ENCODE results near the gene C3. TPM values are rescaled to one million over a fixed set of nuclear protein-coding genes. Genes with fewer than 3 reads are reported as not detected.
"Not testable (repeated sequence)": the region's sequence is repeated elsewhere in the genome, so short reads cannot be mapped to it uniquely, and the experiment has no call there.

C3 gene
- total and polyA plus RNA-seq, 5 donors from 2014 or later = not detected

DNA sequence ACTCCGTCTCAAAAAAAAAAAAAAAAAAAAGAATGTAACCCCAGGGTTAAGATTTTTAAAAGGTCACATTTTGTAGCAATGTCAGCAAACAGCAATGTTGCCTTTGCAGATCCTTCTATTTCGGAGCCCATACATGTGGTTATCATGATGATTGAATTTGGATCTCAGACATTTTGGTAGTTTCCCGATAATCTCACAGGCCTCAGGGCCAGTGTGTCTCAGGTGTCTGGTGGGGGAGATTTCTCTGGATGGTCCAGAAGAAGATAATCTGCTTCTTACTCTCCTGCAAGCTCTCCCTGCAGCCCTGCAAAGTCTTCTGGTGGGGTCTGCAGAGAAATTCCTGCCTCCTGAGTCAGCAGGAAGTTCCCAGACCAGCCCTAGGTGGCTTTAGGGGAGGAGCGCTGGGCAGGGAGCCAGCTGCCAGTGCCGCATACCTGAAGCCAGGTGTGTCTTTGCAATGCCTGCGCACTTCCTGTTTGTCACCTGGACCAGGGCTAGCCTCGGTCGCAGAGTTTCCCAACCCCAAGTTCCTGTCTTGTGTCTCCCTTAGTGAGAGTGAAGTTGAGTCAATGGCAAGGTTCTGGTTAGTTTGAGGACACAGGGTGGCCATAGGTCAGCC lies 45.4 kb upstream of the C3 start:
- peak overlapping the region; percentile 96 for H3K27ac ChIP-seq (ENCODE audit: insufficient read depth, low read length, poor library complexity, severe bottlenecking)
- ATAC-seq (ENCODE audit: low read depth in 2 of 2) (no peak), DNase-seq (peak in 1 of 3 donors; percentile 24)
- no peaks in the 10 kb centered on the region for H3K36me3 Mint-ChIP-seq
- peak overlapping the region; percentile 90 for H3K4me3 ChIP-seq (ENCODE audit: low read depth, low read length)
- no peaks in the 10 kb centered on the region for H3K27me3 ChIP-seq (ENCODE audit: control insufficient read depth, insufficient read depth, low read length)
- no peaks in the 10 kb centered on the region for H3K27me3 Mint-ChIP-seq
- peaks cover 29% of the 10 kb centered on the region for H3K4me1 ChIP-seq (ENCODE audit: control insufficient read depth, insufficient read depth, low read length, poor library complexity, severe bottlenecking)
- peak overlapping the region; percentile 92 to 96 (median 94) for H3K27ac Mint-ChIP-seq
- peaks cover 6 to 64% (median 26%) of the 10 kb centered on the region in 4 donors for H3K4me1 Mint-ChIP-seq
- peak overlapping the region; percentile 87 to 93 (median 93) for H3K4me3 Mint-ChIP-seq
- H3K36me3 ChIP-seq (ENCODE audit: control insufficient read depth, insufficient read depth, low read length) = peaks cover 20% of the 10 kb centered on the region
- no peaks in the 10 kb centered on the region for H3K9me3 Mint-ChIP-seq
- no peaks in the 10 kb centered on the region for H3K9me3 ChIP-seq (ENCODE audit: control insufficient read depth in 2 of 2, low read length in 2 of 2)

DNA sequence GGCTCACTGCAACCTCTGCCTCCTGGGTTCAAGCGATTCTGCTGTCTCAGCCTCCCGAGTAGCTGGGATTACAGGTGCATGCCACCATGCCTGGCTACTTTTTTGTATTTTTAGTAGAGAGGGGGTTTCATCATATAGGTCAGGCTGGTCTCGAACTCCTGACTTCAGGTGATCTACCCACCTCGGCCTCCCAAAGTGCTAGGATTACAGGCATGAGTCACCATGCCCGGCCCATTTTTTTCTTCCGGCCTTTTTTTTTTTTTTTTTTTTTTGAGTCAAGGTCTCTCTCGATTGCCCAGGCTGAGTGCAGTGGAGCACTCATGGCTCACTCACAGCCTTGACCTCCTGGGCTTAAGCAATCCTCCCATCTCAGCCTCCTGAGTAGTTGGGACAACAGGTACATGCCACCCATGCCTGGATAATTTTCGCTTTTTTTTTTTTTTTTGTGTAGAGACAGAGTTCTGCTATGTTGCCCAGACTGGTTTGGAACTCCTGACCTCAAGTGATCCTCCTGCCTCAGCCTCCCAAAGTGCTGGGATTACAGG lies 41.9 kb upstream of the C3 start:
- not testable (repeated sequence) for DNase-seq; H3K27ac Mint-ChIP-seq; H3K27me3 ChIP-seq (ENCODE audit: control insufficient read depth, insufficient read depth, low read length); H3K27ac ChIP-seq (ENCODE audit: insufficient read depth, low read length, poor library complexity, severe bottlenecking); H3K9me3 Mint-ChIP-seq; ATAC-seq (ENCODE audit: low read depth in 2 of 2); H3K9me3 ChIP-seq (ENCODE audit: control insufficient read depth in 2 of 2, low read length in 2 of 2); H3K4me3 Mint-ChIP-seq; H3K27me3 Mint-ChIP-seq; H3K36me3 Mint-ChIP-seq; H3K4me3 ChIP-seq (ENCODE audit: low read depth, low read length)
- H3K4me1 Mint-ChIP-seq = peaks cover 6 to 40% (median 14%) of the 10 kb centered on the region in 4 donors
- H3K36me3 ChIP-seq (ENCODE audit: control insufficient read depth, insufficient read depth, low read length) = peaks cover 45% of the 10 kb centered on the region
- H3K4me1 ChIP-seq (ENCODE audit: control insufficient read depth, insufficient read depth, low read length, poor library complexity, severe bottlenecking) = peaks cover 17% of the 10 kb centered on the region

DNA sequence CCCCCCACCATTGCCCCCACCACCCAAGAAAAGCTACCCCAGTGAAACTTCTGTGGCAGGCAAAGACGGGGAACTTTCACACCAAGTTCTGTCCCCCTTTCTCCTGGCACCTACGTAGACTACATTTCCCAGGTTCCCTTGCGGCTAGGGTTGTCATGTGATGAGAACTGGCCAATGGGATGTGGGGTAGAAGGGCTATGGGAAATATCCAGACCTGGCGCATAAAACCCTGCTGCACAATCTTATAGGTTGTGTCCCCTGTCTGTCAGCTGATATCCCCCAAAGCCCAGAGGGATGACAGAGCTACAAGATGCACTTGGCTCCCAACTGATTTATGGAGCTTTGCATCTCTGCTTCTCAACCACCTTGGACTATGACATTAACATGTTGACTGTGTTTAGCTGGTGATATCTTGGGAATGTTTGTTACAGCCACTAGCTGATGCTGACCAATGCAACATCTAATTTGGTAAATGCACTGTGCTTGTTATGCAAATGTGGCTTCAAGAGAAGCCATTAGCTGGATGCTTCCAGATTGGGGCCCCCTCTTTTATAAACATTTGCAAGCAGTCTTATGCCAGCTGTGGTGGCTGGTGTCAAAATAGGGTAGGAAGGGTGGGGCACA lies 40.7 kb upstream of the C3 start:
- peaks cover 0 to 31% (median 5%) of the 10 kb centered on the region in 4 donors for H3K4me1 Mint-ChIP-seq
- Histone ChIP-seq H3K4me3 (ENCODE audit: low read depth, low read length) (no peak overlapping the region), H3K4me1 (ENCODE audit: control insufficient read depth, insufficient read depth, low read length, poor library complexity, severe bottlenecking) (peaks cover 6% of the 10 kb centered on the region), H3K36me3 (ENCODE audit: control insufficient read depth, insufficient read depth, low read length) (peaks cover 47% of the 10 kb centered on the region), H3K27ac (ENCODE audit: insufficient read depth, low read length, poor library complexity, severe bottlenecking) (no peak overlapping the region), H3K9me3 (ENCODE audit: control insufficient read depth in 2 of 2, low read length in 2 of 2) (no peaks in the 10 kb centered on the region), H3K27me3 (ENCODE audit: control insufficient read depth, insufficient read depth, low read length) (no peaks in the 10 kb centered on the region)
- no peak overlapping the region for H3K4me3 Mint-ChIP-seq
- peak in 1 of 3 donors; percentile 39 for DNase-seq
- no peaks in the 10 kb centered on the region for H3K27me3 Mint-ChIP-seq
- H3K36me3 Mint-ChIP-seq = peaks cover 9% of the 10 kb centered on the region
- H3K27ac Mint-ChIP-seq = peak overlapping the region in 1 of 3 donors; percentile 26
- ATAC-seq (ENCODE audit: low read depth in 2 of 2) = no peak
- no peaks in the 10 kb centered on the region for H3K9me3 Mint-ChIP-seq

DNA sequence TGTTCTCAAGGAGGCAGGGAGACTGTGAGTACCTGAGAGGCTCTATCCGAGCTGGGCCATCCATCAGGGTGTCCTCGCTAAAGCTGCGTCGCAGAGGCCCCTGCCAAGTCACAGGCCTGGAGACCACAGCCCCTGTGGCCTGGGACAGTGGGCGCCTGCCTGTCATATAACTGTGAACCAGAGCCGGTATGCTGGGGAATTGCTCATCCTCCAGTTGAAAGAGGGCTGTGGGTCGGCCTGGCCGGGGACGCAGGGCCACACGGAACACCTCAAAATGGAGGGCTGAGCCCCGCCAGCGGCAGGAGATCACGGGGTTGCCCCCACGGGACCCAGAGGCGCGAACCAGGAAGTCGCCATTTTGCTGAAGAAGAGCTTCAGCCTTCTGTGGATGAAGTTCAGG lies 40.2 kb upstream of the C3 start:
- Mint-ChIP-seq H3K27ac (peak overlapping the region in 1 of 3 donors; percentile 26), H3K4me3 (no peak overlapping the region), H3K27me3 (no peaks in the 10 kb centered on the region), H3K9me3 (no peaks in the 10 kb centered on the region), H3K36me3 (peaks cover 9% of the 10 kb centered on the region), H3K4me1 (peaks cover 0 to 25% (median 3%) of the 10 kb centered on the region in 4 donors)
- Histone ChIP-seq H3K27ac (ENCODE audit: insufficient read depth, low read length, poor library complexity, severe bottlenecking) (no peak overlapping the region), H3K4me3 (ENCODE audit: low read depth, low read length) (no peak overlapping the region), H3K36me3 (ENCODE audit: control insufficient read depth, insufficient read depth, low read length) (peaks cover 47% of the 10 kb centered on the region), H3K4me1 (ENCODE audit: control insufficient read depth, insufficient read depth, low read length, poor library complexity, severe bottlenecking) (peaks cover under 1% of the 10 kb centered on the region), H3K9me3 (ENCODE audit: control insufficient read depth in 2 of 2, low read length in 2 of 2) (no peaks in the 10 kb centered on the region), H3K27me3 (ENCODE audit: control insufficient read depth, insufficient read depth, low read length) (no peaks in the 10 kb centered on the region)
- no peak for ATAC-seq (ENCODE audit: low read depth in 2 of 2)
- no peak for DNase-seq

DNA sequence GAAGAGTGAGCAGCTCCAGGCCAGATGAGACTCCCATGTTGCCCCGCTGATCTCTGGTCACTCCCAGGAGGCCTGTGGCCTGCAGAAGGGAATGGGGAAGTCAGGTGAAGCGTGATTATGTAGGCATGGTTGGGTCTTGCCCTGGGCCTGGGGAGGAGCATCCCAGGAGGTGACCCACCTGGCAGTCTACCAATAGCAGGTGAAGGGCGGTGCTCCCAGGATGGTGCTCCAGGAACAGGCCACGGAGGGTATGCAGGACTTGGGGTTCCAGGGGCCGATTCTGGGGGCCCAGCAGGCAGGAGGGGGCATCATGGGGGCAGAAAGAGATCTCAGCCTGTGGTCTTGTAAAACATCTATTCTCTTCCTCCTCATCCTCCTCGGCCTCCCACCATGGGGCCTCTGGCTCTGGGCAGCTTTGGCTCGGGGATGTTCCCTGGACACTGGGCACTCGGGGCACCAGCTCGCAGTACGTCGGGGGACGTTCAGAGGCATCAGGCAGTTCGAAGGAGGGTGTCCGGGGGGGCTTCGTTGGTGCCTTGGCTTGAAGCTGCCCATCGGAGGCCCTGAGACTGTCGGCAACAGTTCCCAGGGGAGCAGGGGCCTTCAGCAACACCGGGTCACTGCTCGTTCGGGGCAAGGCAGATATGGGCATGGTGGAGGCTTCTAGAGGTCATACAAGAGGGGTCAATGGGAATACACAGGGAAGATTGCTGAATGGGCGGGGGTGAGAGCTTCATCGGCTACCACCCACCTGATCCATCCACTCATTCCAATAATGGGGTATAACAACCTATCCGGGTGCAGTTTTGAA lies 34.4 kb upstream of the C3 start:
- Mint-ChIP-seq H3K4me3 (no peak overlapping the region), H3K4me1 (peaks cover 0 to 13% (median 6%) of the 10 kb centered on the region in 4 donors), H3K27ac (no peak overlapping the region), H3K27me3 (no peaks in the 10 kb centered on the region), H3K9me3 (no peaks in the 10 kb centered on the region), H3K36me3 (peaks cover 24% of the 10 kb centered on the region)
- H3K4me1 ChIP-seq (ENCODE audit: control insufficient read depth, insufficient read depth, low read length, poor library complexity, severe bottlenecking) = peaks cover 11% of the 10 kb centered on the region
- H3K9me3 ChIP-seq (ENCODE audit: control insufficient read depth in 2 of 2, low read length in 2 of 2) = no peaks in the 10 kb centered on the region
- H3K27me3 ChIP-seq (ENCODE audit: control insufficient read depth, insufficient read depth, low read length) = no peaks in the 10 kb centered on the region
- H3K36me3 ChIP-seq (ENCODE audit: control insufficient read depth, insufficient read depth, low read length) = peaks cover 32% of the 10 kb centered on the region
- ATAC-seq (ENCODE audit: low read depth in 2 of 2) (no peak), DNase-seq (no peak)
- no peak overlapping the region for H3K27ac ChIP-seq (ENCODE audit: insufficient read depth, low read length, poor library complexity, severe bottlenecking)
- H3K4me3 ChIP-seq (ENCODE audit: low read depth, low read length) = no peak overlapping the region

DNA sequence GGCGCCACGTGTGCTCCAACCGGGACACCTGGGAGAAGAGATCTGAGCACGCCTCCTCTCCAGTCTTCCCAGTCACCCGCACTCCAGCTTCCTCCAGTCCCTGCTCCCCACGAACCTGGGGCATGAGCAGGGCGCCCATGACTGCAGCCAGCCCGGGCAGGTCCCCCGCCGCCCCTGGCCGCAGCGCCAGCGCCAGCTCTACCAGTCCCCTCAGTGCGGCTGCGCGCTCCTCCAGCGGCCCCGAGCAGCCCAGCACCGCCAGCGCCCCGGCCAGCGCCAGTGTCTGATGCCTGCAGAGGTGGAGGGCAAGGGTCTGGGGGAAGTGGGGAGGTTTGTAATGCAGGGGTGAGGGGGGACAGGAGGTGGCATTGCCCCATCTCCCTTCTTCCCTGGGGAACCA lies 33.7 kb upstream of the C3 start:
- no peak overlapping the region for H3K4me3 Mint-ChIP-seq
- H3K4me1 ChIP-seq (ENCODE audit: control insufficient read depth, insufficient read depth, low read length, poor library complexity, severe bottlenecking) = peaks cover 11% of the 10 kb centered on the region
- no peaks in the 10 kb centered on the region for H3K27me3 ChIP-seq (ENCODE audit: control insufficient read depth, insufficient read depth, low read length)
- H3K9me3 Mint-ChIP-seq = no peaks in the 10 kb centered on the region
- H3K36me3 Mint-ChIP-seq = peaks cover 26% of the 10 kb centered on the region
- H3K36me3 ChIP-seq (ENCODE audit: control insufficient read depth, insufficient read depth, low read length) = peaks cover 25% of the 10 kb centered on the region
- H3K4me3 ChIP-seq (ENCODE audit: low read depth, low read length) = no peak overlapping the region
- peaks cover 0 to 13% (median 6%) of the 10 kb centered on the region in 4 donors for H3K4me1 Mint-ChIP-seq
- ATAC-seq (ENCODE audit: low read depth in 2 of 2) (no peak), DNase-seq (no peak)
- no peaks in the 10 kb centered on the region for H3K9me3 ChIP-seq (ENCODE audit: control insufficient read depth in 2 of 2, low read length in 2 of 2)
- H3K27ac Mint-ChIP-seq = no peak overlapping the region
- no peaks in the 10 kb centered on the region for H3K27me3 Mint-ChIP-seq
- H3K27ac ChIP-seq (ENCODE audit: insufficient read depth, low read length, poor library complexity, severe bottlenecking) = no peak overlapping the region

DNA sequence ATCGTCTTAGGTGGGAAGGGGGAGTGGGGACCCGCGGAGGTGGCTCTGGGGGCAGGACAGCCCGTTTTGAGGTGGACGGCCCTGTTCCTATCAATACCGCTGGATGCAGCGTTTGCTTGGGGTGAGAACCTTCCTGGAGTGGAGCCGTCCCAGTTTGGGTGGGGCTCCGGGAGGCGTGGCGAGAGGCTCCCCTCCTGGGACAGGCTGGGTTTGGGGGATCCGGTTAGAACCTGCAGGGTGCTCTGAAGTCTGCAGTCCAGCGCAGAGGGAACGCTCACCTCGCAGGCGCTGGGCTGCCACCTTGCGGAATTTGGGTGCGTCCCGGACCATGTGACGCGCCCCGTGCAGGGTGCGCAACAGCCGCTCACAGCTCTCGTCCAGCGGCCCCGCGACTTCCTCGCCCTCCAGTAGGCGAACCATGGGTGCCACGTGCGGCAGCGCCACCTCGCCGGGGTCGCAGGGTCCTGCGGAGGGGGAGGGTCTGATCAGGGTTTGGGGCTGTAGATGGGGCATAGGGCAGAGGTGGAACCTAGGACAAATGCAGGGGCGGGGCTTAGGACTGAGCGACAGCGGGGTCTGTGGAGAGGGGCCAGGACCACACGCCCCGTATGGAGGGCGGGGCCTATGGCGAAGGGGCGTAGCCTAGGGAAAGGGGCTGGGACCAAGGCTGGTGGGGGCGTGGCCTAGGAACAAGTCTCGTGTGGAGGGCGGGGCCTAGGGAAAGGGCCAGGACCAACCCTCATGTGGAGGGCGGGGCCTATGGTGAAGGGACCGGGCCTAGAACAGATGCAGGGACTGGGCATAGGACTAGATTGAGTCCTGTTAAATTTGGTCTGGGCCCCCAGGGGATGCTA lies 33.0 kb upstream of the C3 start:
- peaks cover 22% of the 10 kb centered on the region for H3K36me3 Mint-ChIP-seq

More for the DNA sequence above, 33.0 kb upstream of the C3 start:
- no peak overlapping the region for H3K4me3 ChIP-seq (ENCODE audit: low read depth, low read length)
- peaks cover 11% of the 10 kb centered on the region for H3K4me1 ChIP-seq (ENCODE audit: control insufficient read depth, insufficient read depth, low read length, poor library complexity, severe bottlenecking)
- H3K9me3 ChIP-seq (ENCODE audit: control insufficient read depth in 2 of 2, low read length in 2 of 2) = no peaks in the 10 kb centered on the region
- H3K9me3 Mint-ChIP-seq = no peaks in the 10 kb centered on the region
- DNase-seq (peak; percentile 72 to 89 (median 77)), ATAC-seq (ENCODE audit: low read depth in 2 of 2) (peak; percentile 84)
- H3K27me3 ChIP-seq (ENCODE audit: control insufficient read depth, insufficient read depth, low read length) = no peaks in the 10 kb centered on the region
- no peaks in the 10 kb centered on the region for H3K27me3 Mint-ChIP-seq
- H3K4me3 Mint-ChIP-seq = peak overlapping the region; percentile 79 to 94 (median 82)
- peaks cover 21% of the 10 kb centered on the region for H3K36me3 ChIP-seq (ENCODE audit: control insufficient read depth, insufficient read depth, low read length)
- peak overlapping the region in 2 of 3 donors; percentile 86 to 89 for H3K27ac Mint-ChIP-seq
- H3K4me1 Mint-ChIP-seq = peaks cover 0 to 13% (median 6%) of the 10 kb centered on the region in 4 donors
- H3K27ac ChIP-seq (ENCODE audit: insufficient read depth, low read length, poor library complexity, severe bottlenecking) = peak overlapping the region; percentile 48
